Cardiac atrium fibroblast (primary cell): ENCODE results near the gene ITM2A. TPM values are rescaled to one million over a fixed set of nuclear protein-coding genes. Genes with fewer than 3 reads are reported as not detected.

Experiments
- total RNA-seq: library from RNA; depleted of rRNA; stranded (reverse); fragments of >200 nt; gene quantifications from 2 replicates; pipeline ENCODE4 v1.2.3, GENCODE V29; 2015

Gene ITM2A
- 49.3 and 89.3 TPM in 2 replicates for total RNA-seq

DNA sequence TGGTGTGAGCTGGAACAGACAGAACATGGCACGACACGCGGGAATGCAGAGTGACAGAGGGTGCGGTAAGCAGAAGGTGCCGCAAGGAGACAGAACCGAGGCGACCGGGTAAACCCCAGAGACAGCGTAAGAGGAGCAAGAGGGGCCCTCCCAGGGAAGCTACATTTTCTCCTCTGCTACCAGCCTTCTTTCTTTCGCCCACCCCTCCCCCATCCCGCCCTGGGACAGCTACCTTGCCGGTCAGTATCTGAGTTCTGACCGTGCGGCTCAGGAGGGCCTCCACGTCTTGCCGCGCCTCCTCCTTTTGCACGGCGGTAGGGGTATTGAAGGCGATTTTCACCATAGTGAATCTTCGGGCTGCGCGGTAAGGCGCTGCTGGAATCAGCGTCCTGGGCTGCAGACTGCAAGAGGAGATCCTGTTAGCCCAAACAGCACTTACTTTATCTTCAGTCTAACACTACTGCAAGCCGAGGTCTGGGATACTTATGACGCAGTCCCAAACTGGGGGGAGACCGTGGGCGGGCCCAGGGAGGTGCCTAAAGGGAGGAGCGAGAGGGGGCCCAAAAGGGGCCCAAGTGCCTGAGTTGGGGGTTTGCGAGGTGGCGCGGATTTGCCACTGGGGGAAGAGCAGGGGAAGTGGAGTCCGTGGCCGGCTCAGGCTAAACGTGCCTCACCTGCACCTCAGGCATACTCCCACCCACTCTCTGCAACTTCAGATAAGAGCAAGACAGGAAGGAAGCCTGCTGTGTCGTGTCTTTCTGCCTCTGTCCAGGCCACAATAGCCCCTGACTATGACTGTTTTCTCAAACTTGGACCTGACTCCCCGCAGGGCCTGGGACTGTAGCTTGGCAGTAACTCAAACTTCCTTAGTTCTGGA lies at the start of gene ITM2A:
Gene ITM2A (minus strand): TSS at position 462 of the 877 bp plus-strand sequence. CDS start 119 bp downstream, at position 343.

Other genes starting within 250 kb of the ITM2A start
- gene GPR174, start 222.6 kb downstream of the ITM2A start, total RNA-seq, result not detected in 2 replicates